Smooth muscle cell (in vitro differentiated cells): ENCODE measurements around the gene TMEM175. TPM values are rescaled to one million over a fixed set of nuclear protein-coding genes. Genes with fewer than 3 reads are reported as not detected.

Experiments used
- DNase-seq: peaks from one replicate; lab custom pipeline; 2025; ENCODE audit not compliant: unreplicated experiment; lab: John Stamatoyannopoulos, UW
- H2AFZ ChIP-seq: fragments of 200-600 bp; sonication (generic); 2 replicates; pipeline ENCODE4 v1.6.0; 2016; ENCODE audit warnings: antibody characterized with exemption, low read depth, mild to moderate bottlenecking
- H3F3A ChIP-seq: fragments of 200-600 bp; sonication (generic); 2 replicates; pipeline ENCODE4 v1.6.0; 2017; ENCODE audit warnings: antibody characterized with exemption, low read depth
- H3K27ac ChIP-seq: fragments of 200-600 bp; sonication (generic); 2 replicates; pipeline ENCODE4 v1.5.1; 2016; ENCODE audit warnings: low read depth, mild to moderate bottlenecking
- H3K27me3 ChIP-seq: fragments of 200-600 bp; sonication (generic); 2 replicates; pipeline ENCODE4 v1.6.1; 2016; ENCODE audit warnings: low read depth, mild to moderate bottlenecking
- H3K36me3 ChIP-seq: fragments of 200-600 bp; sonication (generic); 2 replicates; pipeline ENCODE4 v1.5.1; 2016; ENCODE audit warnings: low read depth
- H3K4me1 ChIP-seq: fragments of 200-600 bp; sonication (generic); 2 replicates; pipeline ENCODE4 v1.5.1; 2016; ENCODE audit warnings: low read depth
- H3K4me2 ChIP-seq: fragments of 200-600 bp; sonication (generic); 2 replicates; pipeline ENCODE4 v1.6.0; 2016; ENCODE audit warnings: mild to moderate bottlenecking
- H3K4me3 ChIP-seq: fragments of 200-600 bp; sonication (generic); 2 replicates; pipeline ENCODE4 v1.5.1; 2016; ENCODE audit warnings: mild to moderate bottlenecking
- H3K79me2 ChIP-seq: fragments of 200-600 bp; sonication (generic); 2 replicates; pipeline ENCODE4 v1.6.0; 2016; ENCODE audit warnings: low read depth, mild to moderate bottlenecking
- H3K9ac ChIP-seq: fragments of 200-600 bp; sonication (generic); 2 replicates; pipeline ENCODE4 v1.6.0; 2016; ENCODE audit warnings: low read depth
- H3K9me3 ChIP-seq: fragments of 200-600 bp; sonication (generic); replicated peaks from 2 replicates; pipeline ENCODE4 v1.5.1; 2016; ENCODE audit warnings: low read depth
- H4K20me1 ChIP-seq: fragments of 200-600 bp; sonication (generic); 2 replicates; pipeline ENCODE4 v1.6.0; 2016; ENCODE audit warnings: low read depth
- WGBS: methylation state at CpG from one replicate; pipeline ENCODE4 v1.1.7; 2016; ENCODE audit warnings: low lambda C conversion rate; 5-methylcytosine and 5-hydroxymethylcytosine counted together
- polyA plus RNA-seq: library from polyadenylated mRNA; unstranded; fragments of >200 nt; fragmentation: Nextera tagmentation; extraction: Ambion mirVana; gene quantifications from 2 replicates; pipeline ENCODE4 v1.2.1, GENCODE V29; 2016
- total RNA-seq: library from RNA; depleted of rRNA; stranded (reverse); fragments of >200 nt; gene quantifications from 2 replicates; pipeline ENCODE4 v1.2.3, GENCODE V29; 2014
- TF ChIP-seq, protein P1 (sequence below): fragments of 200-600 bp; sonication (generic); IDR thresholded peaks from 2 replicates; pipeline ENCODE4 v1.5.1; 2017; ENCODE audit warnings: borderline replicate concordance, mild to moderate bottlenecking, antibody characterized with exemption; ENCODE audit not compliant: insufficient read depth, poor library complexity, severe bottlenecking

The TMEM175 gene
- total and polyA plus RNA-seq, 2 experiments from 2014 or later = 20.6 to 27.6 TPM

GRCh38 chr4:912548-913279 is 19.5 kb upstream of the TMEM175 start:
- no peaks in the 10 kb centered on the region for H3K36me3 ChIP-seq
- no peaks in the 10 kb centered on the region for H3K27me3 ChIP-seq
- H3F3A ChIP-seq = no peaks in the 10 kb centered on the region
- no peak for DNase-seq
- no peak overlapping the region for H3K4me3 ChIP-seq
- no peak overlapping the region for H3K27ac ChIP-seq
- no peak overlapping the region for H3K9ac ChIP-seq
- no peaks in the 10 kb centered on the region for H3K9me3 ChIP-seq
- H3K79me2 ChIP-seq = peaks cover 28% of the 10 kb centered on the region
- H2AFZ ChIP-seq = no peak overlapping the region
- 93% methylated on average over 19 of the region's 19 CpGs for WGBS
- H4K20me1 ChIP-seq = peaks cover 88% of the 10 kb centered on the region
- H3K4me2 ChIP-seq = no peak overlapping the region
- TF ChIP-seq, protein P1, sequence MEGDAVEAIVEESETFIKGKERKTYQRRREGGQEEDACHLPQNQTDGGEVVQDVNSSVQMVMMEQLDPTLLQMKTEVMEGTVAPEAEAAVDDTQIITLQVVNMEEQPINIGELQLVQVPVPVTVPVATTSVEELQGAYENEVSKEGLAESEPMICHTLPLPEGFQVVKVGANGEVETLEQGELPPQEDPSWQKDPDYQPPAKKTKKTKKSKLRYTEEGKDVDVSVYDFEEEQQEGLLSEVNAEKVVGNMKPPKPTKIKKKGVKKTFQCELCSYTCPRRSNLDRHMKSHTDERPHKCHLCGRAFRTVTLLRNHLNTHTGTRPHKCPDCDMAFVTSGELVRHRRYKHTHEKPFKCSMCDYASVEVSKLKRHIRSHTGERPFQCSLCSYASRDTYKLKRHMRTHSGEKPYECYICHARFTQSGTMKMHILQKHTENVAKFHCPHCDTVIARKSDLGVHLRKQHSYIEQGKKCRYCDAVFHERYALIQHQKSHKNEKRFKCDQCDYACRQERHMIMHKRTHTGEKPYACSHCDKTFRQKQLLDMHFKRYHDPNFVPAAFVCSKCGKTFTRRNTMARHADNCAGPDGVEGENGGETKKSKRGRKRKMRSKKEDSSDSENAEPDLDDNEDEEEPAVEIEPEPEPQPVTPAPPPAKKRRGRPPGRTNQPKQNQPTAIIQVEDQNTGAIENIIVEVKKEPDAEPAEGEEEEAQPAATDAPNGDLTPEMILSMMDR = no peak
- no peaks in the 10 kb centered on the region for H3K4me1 ChIP-seq

DNA sequence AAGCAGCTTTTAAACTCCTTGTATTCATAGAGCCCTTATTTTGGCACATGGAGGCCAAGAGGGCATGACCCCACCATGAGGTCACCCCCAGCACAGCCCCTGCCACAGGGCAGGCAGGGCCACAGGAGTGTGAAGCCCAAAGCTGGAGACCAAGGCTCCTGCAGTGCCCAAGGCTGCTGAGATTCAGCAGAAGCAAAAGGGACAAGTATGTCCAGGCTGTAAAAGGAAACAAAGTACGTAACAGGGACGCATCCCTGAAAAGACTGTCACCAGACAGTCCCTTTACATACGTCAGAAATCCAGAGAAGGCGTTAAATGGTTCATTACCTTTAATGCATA is 19.0 kb upstream of the TMEM175 start:
- H4K20me1 ChIP-seq = peaks cover 88% of the 10 kb centered on the region
- peaks cover 33% of the 10 kb centered on the region for H3K79me2 ChIP-seq

GRCh38 chr4:914531-914930 is 17.7 kb upstream of the TMEM175 start:
- H3K4me2 ChIP-seq = no peak overlapping the region
- H3K79me2 ChIP-seq = peaks cover 46% of the 10 kb centered on the region
- no peak overlapping the region for H3K4me3 ChIP-seq
- H3K27me3 ChIP-seq = no peaks in the 10 kb centered on the region
- H3F3A ChIP-seq = no peaks in the 10 kb centered on the region
- H4K20me1 ChIP-seq = peaks cover 86% of the 10 kb centered on the region
- no peaks in the 10 kb centered on the region for H3K36me3 ChIP-seq
- H2AFZ ChIP-seq = no peak overlapping the region
- no peak overlapping the region for H3K27ac ChIP-seq
- no CpG with 5 or more reads among the region's 21 CpGs for WGBS
- no peaks in the 10 kb centered on the region for H3K4me1 ChIP-seq
- TF ChIP-seq, protein P1 = no peak
- no peaks in the 10 kb centered on the region for H3K9me3 ChIP-seq
- DNase-seq = no peak
- H3K9ac ChIP-seq = no peak overlapping the region

More for the DNA sequence above, 19.0 kb upstream of the TMEM175 start:
- Histone ChIP-seq H3K4me3 (no peak overlapping the region), H3K27me3 (no peaks in the 10 kb centered on the region), H3K27ac (no peak overlapping the region), H2AFZ (no peak overlapping the region), H3K9ac (no peak overlapping the region), H3K9me3 (no peaks in the 10 kb centered on the region), H3F3A (no peaks in the 10 kb centered on the region), H3K36me3 (no peaks in the 10 kb centered on the region), H3K4me1 (no peaks in the 10 kb centered on the region), H3K4me2 (no peak overlapping the region)
- TF ChIP-seq, protein P1 = no peak
- 96% methylated on average over 4 of the region's 4 CpGs for WGBS
- DNase-seq = no peak

DNA sequence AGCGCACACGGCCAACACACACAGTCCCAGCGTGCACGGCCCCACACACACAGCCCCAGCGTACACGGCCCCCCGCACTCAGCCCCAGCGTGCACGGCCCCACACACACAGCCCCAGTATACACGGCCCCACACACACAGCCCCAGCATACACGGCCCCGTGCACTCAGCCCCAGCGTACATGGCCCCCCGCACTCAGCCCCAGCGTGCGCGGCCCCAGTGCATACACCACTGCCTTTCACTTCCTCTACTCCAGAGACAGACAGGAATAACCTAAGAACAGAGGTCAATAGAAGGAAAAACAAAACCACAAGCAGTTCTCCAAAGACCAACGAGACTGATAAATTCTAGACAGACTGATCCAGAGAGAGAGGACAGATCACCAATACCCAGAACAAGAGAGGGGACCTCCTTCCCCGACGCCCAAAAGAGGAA is 17.2 kb upstream of the TMEM175 start:
- WGBS = 93% methylated on average over 17 of the region's 20 CpGs
- no peaks in the 10 kb centered on the region for H3K4me1 ChIP-seq
- H3F3A ChIP-seq = no peaks in the 10 kb centered on the region
- H4K20me1 ChIP-seq = peaks cover 86% of the 10 kb centered on the region
- H3K79me2 ChIP-seq = peaks cover 51% of the 10 kb centered on the region
- H3K9ac ChIP-seq = no peak overlapping the region
- H3K27me3 ChIP-seq = no peaks in the 10 kb centered on the region
- no peak overlapping the region for H3K4me3 ChIP-seq
- TF ChIP-seq, protein P1 = no peak
- H3K27ac ChIP-seq = no peak overlapping the region
- H3K4me2 ChIP-seq = no peak overlapping the region
- H3K36me3 ChIP-seq = no peaks in the 10 kb centered on the region
- no peak for DNase-seq
- no peaks in the 10 kb centered on the region for H3K9me3 ChIP-seq
- no peak overlapping the region for H2AFZ ChIP-seq
